Measurements from ENCODE around the gene PPP1R9B.

Gene PPP1R9B

DNA sequence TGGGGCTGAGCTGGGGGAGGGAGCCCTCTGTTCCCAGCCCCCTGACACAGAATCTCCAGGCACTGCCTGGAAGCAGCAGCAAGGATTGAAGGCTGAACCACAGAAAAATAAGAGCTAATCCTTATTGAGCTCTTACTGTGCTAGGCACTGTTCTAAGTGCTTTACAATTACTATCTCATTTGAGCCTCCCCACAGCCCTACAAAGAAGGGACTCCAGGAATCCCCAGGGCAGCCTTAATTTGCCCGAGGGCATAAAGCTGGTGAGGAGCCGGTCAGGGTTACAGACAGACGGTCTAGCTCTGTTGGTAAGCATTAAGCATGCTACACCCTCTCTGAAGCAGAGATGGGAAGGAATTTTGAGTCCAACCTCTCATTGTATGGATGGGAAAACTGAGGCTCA lies 27.5 kb downstream of the PPP1R9B start:
- DNase-seq, result no peak

GRCh38 chr17:50120475-50121253 lies 29.8 kb downstream of the PPP1R9B start:
- no peak for DNase-seq

DNA sequence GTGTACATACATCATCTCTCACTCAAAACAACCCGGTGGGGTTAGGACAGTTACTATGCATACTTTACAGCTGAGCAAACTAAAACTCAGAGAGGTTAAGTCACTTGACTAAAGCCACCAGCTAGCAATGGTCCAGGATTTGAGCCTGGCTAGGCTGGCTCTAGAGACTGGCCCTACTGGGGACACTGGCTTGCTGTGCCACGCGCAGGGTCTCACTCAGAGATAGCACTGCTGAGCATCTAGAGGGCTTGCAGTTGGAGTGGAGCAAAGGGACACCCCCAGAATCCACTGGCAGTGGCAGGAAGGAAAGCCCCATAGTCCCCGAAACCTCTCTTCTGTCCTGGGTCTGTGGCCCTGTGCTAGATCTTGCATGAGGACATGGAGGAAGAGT lies 31.7 kb downstream of the PPP1R9B start:
- DNase-seq, result no peak

DNA sequence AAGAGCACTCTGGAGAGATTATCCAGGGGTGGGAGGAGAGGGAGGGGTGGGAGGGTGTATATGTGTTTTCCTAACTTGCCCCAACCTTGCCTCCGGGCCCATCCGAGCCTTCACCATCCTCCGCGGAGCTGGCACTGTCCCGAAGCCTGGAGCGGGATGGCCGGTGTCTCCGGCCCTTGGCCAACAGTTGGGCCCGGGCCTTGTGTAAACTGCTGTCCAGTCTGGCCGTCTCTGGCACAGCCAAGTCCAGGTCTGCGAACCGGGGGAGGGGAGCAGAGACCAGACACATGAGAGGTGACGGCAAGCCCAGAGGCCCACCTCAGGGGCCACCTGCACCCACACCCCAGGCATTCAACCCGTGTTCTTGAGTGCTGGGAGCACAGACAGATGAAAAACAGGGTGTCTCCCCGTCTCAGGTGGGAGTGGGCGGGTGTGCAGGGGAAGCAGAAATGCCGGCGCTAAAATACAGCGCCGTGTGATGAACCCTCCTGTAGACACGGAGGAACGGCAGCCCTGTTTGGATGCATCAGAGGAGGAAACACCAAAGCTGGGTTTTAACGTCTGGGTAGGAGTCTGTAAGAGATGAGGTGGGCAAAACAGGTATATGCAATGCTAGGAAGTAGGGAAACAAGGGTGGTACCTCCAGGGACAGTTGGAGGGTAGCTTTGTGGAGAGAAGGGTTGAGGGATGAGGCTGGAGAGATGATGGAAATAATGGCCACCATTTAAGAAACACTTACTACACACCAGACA lies 32.2 kb downstream of the PPP1R9B start:
- DNase-seq, result no peak

- DNase-seq, result no peak
Measured at GRCh38 chr17:50117202-50118051, 33.0 kb downstream of the PPP1R9B start.

- no peak for DNase-seq
Measured at GRCh38 chr17:50115756-50116155, 34.7 kb downstream of the PPP1R9B start.

- DNase-seq, result peak; percentile 91
Measured at GRCh38 chr17:50114849-50115357, 35.6 kb downstream of the PPP1R9B start.

- no peak for DNase-seq
Measured at GRCh38 chr17:50114401-50114800, 36.1 kb downstream of the PPP1R9B start.

DNA sequence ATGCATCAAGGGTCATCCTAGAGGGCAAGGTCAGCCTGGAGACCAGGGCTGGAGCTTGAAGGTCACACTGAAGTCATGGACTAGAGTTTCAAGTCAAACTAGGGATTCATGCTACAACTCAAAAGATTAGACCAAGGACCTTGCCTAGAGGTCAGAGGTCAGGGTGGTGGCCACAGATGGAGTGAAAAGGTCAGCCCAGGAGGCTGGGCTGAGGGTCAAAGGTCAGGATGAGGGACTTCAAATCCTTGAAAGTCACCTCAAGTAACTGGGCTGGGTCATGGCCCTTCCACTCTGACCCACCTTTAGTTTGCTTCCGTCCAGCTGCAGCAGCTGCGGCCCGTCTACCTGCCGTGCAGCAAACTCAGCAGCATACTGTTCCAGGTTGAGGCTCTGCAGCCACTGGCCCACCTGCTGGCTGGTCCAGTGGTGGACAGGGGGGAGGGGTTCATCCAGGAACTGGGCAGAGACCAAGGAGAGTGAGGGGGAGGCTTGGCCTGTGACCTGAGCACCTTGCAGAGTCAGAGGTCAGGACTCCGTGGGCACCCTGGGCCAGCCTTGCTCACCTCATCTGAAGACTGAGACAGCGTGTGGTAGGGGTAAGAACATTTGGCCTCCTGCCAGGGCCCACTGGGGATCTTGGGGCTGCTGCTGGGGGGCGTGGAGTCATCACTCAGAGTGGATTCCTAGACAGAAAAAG lies 36.7 kb downstream of the PPP1R9B start:
- peak; percentile 12 for DNase-seq

GRCh38 chr17:50112694-50113093 lies 37.8 kb downstream of the PPP1R9B start:
- no peak for DNase-seq

- DNase-seq, result peak; percentile 83
Measured at GRCh38 chr17:50111673-50112655, 38.5 kb downstream of the PPP1R9B start.

DNA sequence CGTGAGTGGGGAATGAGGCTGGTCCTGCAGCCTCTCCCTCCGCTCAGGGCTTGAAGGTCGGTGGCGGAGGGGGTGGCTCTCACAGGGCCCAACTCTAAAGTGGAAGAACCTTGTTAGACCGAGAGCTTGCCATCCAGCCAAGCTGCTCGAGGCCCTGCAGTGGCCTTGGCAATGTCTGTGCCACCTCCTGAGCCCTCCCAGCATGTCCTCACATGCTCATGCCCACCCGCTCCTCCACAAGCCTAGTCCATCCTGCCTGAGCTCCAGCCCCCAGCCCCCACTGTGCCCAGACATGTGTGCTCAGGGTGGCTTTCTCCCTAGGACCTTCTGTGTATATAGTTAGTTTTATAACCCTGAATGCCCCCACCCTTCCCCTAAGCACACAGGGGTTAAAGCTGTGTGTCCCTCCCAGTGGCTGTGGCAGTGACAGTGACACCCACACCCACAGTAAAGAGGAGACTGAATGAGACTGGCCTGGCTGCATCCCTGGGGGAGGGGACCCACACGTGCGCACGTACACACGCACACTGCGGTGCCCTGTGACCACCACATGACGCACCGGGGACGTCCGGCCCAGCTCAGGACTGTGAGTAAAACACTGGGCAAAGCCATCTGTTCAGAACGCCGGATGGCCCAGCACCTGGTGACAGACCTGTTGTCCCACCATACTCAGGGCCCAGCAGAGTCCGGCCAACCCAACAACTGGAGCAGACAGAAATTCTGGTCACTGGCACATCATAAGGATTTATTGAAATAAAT lies 39.7 kb downstream of the PPP1R9B start:
- no peak for DNase-seq

DNA sequence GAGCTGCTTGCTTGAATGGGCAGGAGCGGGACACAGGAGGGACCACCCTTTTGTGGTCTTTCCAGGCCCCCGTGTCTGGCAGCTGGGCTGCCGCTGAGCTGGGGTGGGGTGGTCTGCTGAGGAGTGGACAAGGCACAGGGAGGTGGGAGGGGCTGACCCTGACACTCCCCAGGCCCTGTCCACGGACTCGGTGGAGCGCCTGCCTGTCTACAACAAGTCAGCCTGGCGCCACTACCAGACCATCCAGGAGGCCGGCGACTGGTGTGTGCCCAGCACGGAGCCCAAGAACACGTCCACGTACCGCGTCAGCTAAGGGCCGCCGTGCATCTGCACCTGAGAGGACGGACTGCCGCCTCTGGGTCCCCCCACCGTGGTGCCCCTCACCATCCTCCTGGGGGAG lies 40.7 kb downstream of the PPP1R9B start:
- no peak for DNase-seq

GRCh38 chr17:50109207-50109606 lies 41.3 kb downstream of the PPP1R9B start:
- DNase-seq, result no peak

DNA sequence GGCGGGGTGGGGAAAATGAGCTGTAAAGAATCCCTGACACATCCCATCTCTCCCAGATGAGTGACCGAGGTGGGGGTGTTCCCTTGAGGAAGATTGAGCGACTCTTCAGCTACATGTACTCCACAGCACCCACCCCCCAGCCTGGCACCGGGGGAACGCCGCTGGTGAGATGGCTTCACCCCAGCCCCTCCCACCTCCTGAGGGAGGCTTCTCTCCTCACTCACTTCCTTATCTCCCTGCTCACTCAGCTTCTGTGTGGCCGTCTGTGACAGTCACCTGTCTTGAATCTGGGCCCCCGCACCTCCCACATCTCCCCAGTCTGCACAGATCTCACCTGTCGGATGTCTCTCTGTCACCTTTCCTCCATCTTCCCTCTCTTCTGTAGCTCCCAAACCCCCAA lies 41.9 kb downstream of the PPP1R9B start:
- DNase-seq, result no peak

DNA sequence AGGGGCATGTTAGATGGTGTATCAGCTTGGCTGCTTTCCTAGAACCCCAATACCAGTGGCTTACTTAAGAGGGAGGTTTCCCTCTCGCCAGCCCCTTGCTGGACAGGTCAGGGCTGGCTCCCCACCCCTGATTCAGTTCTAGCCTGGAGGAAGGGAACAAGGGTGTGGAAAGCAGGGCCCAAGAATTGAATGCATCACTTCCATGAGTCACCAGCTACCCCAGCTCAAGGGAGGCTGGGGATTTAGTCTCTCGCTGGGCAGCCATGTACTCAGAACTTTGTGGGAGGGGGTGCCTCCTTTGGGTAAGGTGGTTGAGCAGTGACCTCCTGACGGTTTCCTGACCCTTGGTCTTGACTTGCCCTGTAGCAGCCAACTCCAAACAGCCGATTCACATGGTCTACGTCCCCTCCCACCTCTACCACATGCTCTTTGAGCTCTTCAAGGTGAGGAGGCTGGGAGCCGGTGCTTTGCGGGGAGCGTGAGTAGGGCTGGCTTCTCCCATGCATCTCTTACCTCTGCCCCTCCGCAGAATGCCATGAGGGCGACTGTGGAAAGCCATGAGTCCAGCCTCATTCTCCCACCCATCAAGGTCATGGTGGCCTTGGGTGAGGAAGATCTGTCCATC lies 42.6 kb downstream of the PPP1R9B start:
- DNase-seq, result no peak

GRCh38 chr17:50106393-50107131 lies 43.9 kb downstream of the PPP1R9B start:
- no peak for DNase-seq

DNA sequence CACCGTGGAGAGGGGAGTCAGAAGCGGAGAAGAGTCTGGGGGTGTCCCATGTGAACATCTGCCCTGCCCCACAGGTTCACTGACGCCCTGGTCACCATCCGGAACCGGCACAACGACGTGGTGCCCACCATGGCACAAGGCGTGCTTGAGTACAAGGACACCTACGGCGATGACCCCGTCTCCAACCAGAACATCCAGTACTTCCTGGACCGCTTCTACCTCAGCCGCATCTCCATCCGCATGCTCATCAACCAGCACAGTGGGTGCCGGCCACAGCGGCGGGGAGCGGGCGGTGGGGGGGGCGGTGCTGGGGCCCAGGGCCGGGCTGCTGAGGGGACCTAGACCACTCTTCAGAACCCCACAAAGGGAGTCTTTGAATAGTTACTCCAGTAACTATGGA lies 44.7 kb downstream of the PPP1R9B start:
- no peak for DNase-seq

DNA sequence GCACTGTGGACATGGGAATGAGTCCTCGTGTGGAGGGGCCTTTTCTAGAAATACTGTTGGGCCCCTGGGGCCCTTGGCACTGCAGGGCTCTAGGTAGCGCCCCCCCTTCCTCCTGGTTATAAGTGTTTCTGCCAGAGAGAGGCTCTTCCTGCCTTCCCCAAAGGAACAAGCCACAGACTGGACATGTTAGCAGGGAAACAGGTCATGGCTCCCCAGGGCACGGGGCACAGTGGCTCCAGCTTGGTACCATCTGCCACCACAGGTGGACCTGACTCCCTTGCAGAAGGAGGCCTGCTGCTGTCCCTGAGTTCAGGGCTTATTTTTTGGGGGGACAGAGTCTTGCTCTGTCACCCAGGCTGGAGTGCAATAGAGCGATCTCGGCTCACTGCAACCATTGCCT lies 46.5 kb downstream of the PPP1R9B start:
- no peak for DNase-seq

All from NCI-H1694 (cell line).